Measurements from ENCODE around the gene C10orf105. TPM values are rescaled to one million over a fixed set of nuclear protein-coding genes. Genes with fewer than 3 reads are reported as not detected.

Gene C10orf105
- total RNA-seq, 1 experiment from 2014 or later = not detected

- H3K9ac ChIP-seq (ENCODE audit: low read length) = no peak overlapping the region
- H3K36me3 ChIP-seq (ENCODE audit: insufficient read depth, low read length) = no peaks in the 10 kb centered on the region
- H4K20me1 ChIP-seq (ENCODE audit: insufficient read depth, low read depth, low read length) = peaks cover 4% of the 10 kb centered on the region; the same call in 1 of the 2 replicates
- no peak for DNase-seq
- no peaks in the 10 kb centered on the region for H3K27me3 ChIP-seq (ENCODE audit: low read length)
- peaks cover 32% of the 10 kb centered on the region for H3K4me1 ChIP-seq (ENCODE audit: low read length)
- H3K9me2 ChIP-seq (replicated peaks; ENCODE audit: insufficient read depth, low read length) = no peaks in the 10 kb centered on the region
- no peak overlapping the region for H2AFZ ChIP-seq (ENCODE audit: low read length)
- no peak overlapping the region for H3K4me3 ChIP-seq (ENCODE audit: low read length)
- no peaks in the 10 kb centered on the region for H3K79me2 ChIP-seq (ENCODE audit: low read length)
- no peak overlapping the region for H3K27ac ChIP-seq (ENCODE audit: low read length)
- H3K4me2 ChIP-seq (ENCODE audit: low read depth, low read length, poor library complexity, severe bottlenecking) = no peak overlapping the region
- no peaks in the 10 kb centered on the region for H3K9me3 ChIP-seq (ENCODE audit: low read length)
Observed at GRCh38 chr10:71698737-71699136, 20.8 kb downstream of the C10orf105 start.

GRCh38 chr10:71697938-71698709 is 21.5 kb downstream of the C10orf105 start:
- Histone ChIP-seq H3K4me2 (ENCODE audit: low read depth, low read length, poor library complexity, severe bottlenecking) (no peak overlapping the region), H3K36me3 (ENCODE audit: insufficient read depth, low read length) (no peaks in the 10 kb centered on the region), H3K9ac (ENCODE audit: low read length) (no peak overlapping the region), H3K4me3 (ENCODE audit: low read length) (no peak overlapping the region), H3K79me2 (ENCODE audit: low read length) (no peaks in the 10 kb centered on the region), H4K20me1 (ENCODE audit: insufficient read depth, low read depth, low read length) (peaks cover 4% of the 10 kb centered on the region; the same call in 1 of the 2 replicates), H2AFZ (ENCODE audit: low read length) (no peak overlapping the region), H3K27ac (ENCODE audit: low read length) (no peak overlapping the region), H3K9me2 (replicated peaks; ENCODE audit: insufficient read depth, low read length) (no peaks in the 10 kb centered on the region), H3K27me3 (ENCODE audit: low read length) (no peaks in the 10 kb centered on the region), H3K4me1 (ENCODE audit: low read length) (peaks cover 38% of the 10 kb centered on the region), H3K9me3 (ENCODE audit: low read length) (no peaks in the 10 kb centered on the region)
- no peak for DNase-seq

- Histone ChIP-seq H3K9me2 (replicated peaks; ENCODE audit: insufficient read depth, low read length) (no peaks in the 10 kb centered on the region), H3K36me3 (ENCODE audit: insufficient read depth, low read length) (no peaks in the 10 kb centered on the region), H3K79me2 (ENCODE audit: low read length) (no peaks in the 10 kb centered on the region), H3K4me3 (ENCODE audit: low read length) (no peak overlapping the region), H3K27ac (ENCODE audit: low read length) (no peak overlapping the region), H3K9me3 (ENCODE audit: low read length) (no peaks in the 10 kb centered on the region), H3K4me2 (ENCODE audit: low read depth, low read length, poor library complexity, severe bottlenecking) (no peak overlapping the region), H4K20me1 (ENCODE audit: insufficient read depth, low read depth, low read length) (peaks cover 4% of the 10 kb centered on the region; the same call in 1 of the 2 replicates), H2AFZ (ENCODE audit: low read length) (no peak overlapping the region), H3K9ac (ENCODE audit: low read length) (no peak overlapping the region), H3K27me3 (ENCODE audit: low read length) (no peaks in the 10 kb centered on the region), H3K4me1 (ENCODE audit: low read length) (peaks cover 40% of the 10 kb centered on the region)
- peak; percentile 86 for DNase-seq
Observed at GRCh38 chr10:71696628-71697326, 22.8 kb downstream of the C10orf105 start.

DNA sequence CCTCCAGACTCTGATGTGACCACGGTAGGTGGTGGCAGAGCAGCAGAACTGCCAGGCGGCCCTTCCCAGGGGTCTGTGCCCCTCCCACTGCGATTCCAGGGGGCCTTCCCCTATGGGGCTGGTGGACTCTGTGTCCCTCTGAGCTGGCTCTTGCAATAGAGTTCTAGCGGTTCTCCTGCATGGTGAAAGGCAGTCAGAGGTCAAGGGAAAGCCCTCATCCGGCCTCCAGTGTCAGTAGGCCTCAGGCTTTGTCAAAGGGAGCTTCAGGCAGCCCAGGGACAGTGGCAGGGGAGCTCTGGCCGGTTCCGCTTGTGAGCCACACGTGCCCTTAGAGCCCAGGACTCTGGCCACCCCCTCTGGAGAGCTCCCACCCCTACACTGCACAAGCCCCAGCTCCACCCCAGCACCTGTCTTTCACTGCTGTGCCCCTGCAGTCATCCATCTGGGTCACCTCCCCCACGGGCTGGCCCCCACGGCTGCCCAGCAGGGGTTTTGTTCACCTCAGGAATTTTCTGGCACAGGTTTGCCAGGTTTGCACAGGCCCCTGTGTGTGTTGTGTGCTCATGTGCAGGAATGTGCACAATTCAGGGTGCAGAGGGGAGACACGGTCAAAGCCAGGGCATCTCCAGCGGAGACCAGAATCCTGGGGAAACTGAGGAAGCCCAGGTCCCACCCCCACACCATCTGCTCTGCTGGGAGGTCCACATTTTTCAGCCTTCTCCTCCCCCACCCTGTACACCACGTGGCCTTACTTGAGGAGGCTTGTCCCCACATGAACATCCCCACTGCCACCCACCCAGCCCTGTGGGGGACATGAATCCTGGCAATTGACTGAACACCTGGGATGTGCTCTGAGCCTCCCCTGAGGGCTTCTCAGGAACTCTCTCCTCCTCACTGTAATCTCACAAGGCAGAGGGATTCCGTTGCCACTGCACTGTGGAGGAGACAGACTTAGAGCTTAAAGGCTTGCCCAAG is 23.8 kb downstream of the C10orf105 start:
- no peak for DNase-seq
- Histone ChIP-seq H3K27ac (ENCODE audit: low read length) (no peak overlapping the region), H3K4me3 (ENCODE audit: low read length) (no peak overlapping the region), H3K9ac (ENCODE audit: low read length) (no peak overlapping the region), H3K27me3 (ENCODE audit: low read length) (no peaks in the 10 kb centered on the region), H3K79me2 (ENCODE audit: low read length) (no peaks in the 10 kb centered on the region), H3K4me2 (ENCODE audit: low read depth, low read length, poor library complexity, severe bottlenecking) (no peak overlapping the region), H3K9me3 (ENCODE audit: low read length) (no peaks in the 10 kb centered on the region), H4K20me1 (ENCODE audit: insufficient read depth, low read depth, low read length) (peaks cover 4% of the 10 kb centered on the region; the same call in 1 of the 2 replicates), H3K36me3 (ENCODE audit: insufficient read depth, low read length) (no peaks in the 10 kb centered on the region), H2AFZ (ENCODE audit: low read length) (no peak overlapping the region), H3K4me1 (ENCODE audit: low read length) (peaks cover 38% of the 10 kb centered on the region), H3K9me2 (replicated peaks; ENCODE audit: insufficient read depth, low read length) (no peaks in the 10 kb centered on the region)

DNA sequence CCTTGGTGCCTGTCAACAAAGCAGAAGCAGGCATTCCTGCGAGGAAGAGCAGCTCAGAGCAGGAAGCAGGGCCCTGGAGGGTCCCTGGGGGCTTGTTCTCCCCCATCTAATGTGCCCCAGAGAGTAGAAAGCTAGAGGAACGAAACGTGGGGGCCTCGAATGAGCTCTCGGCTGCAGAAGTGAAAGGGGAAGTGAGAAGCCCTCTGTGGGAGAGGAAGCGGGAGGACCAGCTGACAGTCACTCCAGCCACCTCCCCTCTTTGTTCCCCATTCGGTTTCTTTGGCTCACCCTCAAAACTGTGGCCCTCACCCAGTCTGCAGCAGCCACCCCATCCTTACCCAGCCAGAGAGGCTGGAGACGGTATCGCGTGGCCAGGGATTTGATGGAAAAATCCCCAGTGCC is 25.0 kb downstream of the C10orf105 start:
- Histone ChIP-seq H2AFZ (ENCODE audit: low read length) (no peak overlapping the region), H3K9me2 (replicated peaks; ENCODE audit: insufficient read depth, low read length) (no peaks in the 10 kb centered on the region), H3K4me1 (ENCODE audit: low read length) (peaks cover 35% of the 10 kb centered on the region), H3K4me3 (ENCODE audit: low read length) (no peak overlapping the region), H3K9me3 (ENCODE audit: low read length) (no peaks in the 10 kb centered on the region), H3K9ac (ENCODE audit: low read length) (no peak overlapping the region), H3K27ac (ENCODE audit: low read length) (no peak overlapping the region), H4K20me1 (ENCODE audit: insufficient read depth, low read depth, low read length) (peaks cover 4% of the 10 kb centered on the region; the same call in 1 of the 2 replicates), H3K27me3 (ENCODE audit: low read length) (no peaks in the 10 kb centered on the region), H3K79me2 (ENCODE audit: low read length) (no peaks in the 10 kb centered on the region), H3K36me3 (ENCODE audit: insufficient read depth, low read length) (no peaks in the 10 kb centered on the region), H3K4me2 (ENCODE audit: low read depth, low read length, poor library complexity, severe bottlenecking) (peak overlapping the region; percentile 24)
- DNase-seq = peak; percentile 93

- no peak overlapping the region for H2AFZ ChIP-seq (ENCODE audit: low read length)
- no peaks in the 10 kb centered on the region for H3K36me3 ChIP-seq (ENCODE audit: insufficient read depth, low read length)
- H3K9ac ChIP-seq (ENCODE audit: low read length) = no peak overlapping the region
- H3K4me3 ChIP-seq (ENCODE audit: low read length) = no peak overlapping the region
- no peak for DNase-seq
- H3K79me2 ChIP-seq (ENCODE audit: low read length) = no peaks in the 10 kb centered on the region
- H3K9me3 ChIP-seq (ENCODE audit: low read length) = no peaks in the 10 kb centered on the region
- H3K27ac ChIP-seq (ENCODE audit: low read length) = no peak overlapping the region
- no peaks in the 10 kb centered on the region for H3K27me3 ChIP-seq (ENCODE audit: low read length)
- H3K9me2 ChIP-seq (replicated peaks; ENCODE audit: insufficient read depth, low read length) = no peaks in the 10 kb centered on the region
- peaks cover 4% of the 10 kb centered on the region; the same call in 1 of the 2 replicates for H4K20me1 ChIP-seq (ENCODE audit: insufficient read depth, low read depth, low read length)
- H3K4me1 ChIP-seq (ENCODE audit: low read length) = peaks cover 35% of the 10 kb centered on the region
- no peak overlapping the region for H3K4me2 ChIP-seq (ENCODE audit: low read depth, low read length, poor library complexity, severe bottlenecking)
Observed at GRCh38 chr10:71694039-71694501, 25.5 kb downstream of the C10orf105 start.

GRCh38 chr10:71693377-71693776 is 26.2 kb downstream of the C10orf105 start:
- Histone ChIP-seq H2AFZ (ENCODE audit: low read length) (no peak overlapping the region), H3K27ac (ENCODE audit: low read length) (no peak overlapping the region), H3K9me2 (replicated peaks; ENCODE audit: insufficient read depth, low read length) (no peaks in the 10 kb centered on the region), H3K4me1 (ENCODE audit: low read length) (peaks cover 35% of the 10 kb centered on the region), H3K36me3 (ENCODE audit: insufficient read depth, low read length) (no peaks in the 10 kb centered on the region), H3K9me3 (ENCODE audit: low read length) (no peaks in the 10 kb centered on the region), H3K79me2 (ENCODE audit: low read length) (no peaks in the 10 kb centered on the region), H3K9ac (ENCODE audit: low read length) (no peak overlapping the region), H3K27me3 (ENCODE audit: low read length) (no peaks in the 10 kb centered on the region), H4K20me1 (ENCODE audit: insufficient read depth, low read depth, low read length) (peaks cover 4% of the 10 kb centered on the region; the same call in 1 of the 2 replicates), H3K4me3 (ENCODE audit: low read length) (no peak overlapping the region), H3K4me2 (ENCODE audit: low read depth, low read length, poor library complexity, severe bottlenecking) (no peak overlapping the region)
- no peak for DNase-seq
